Thyroid gland (tissue), 4 donors: ENCODE results near the gene PCBP4.

Source experiments
- CTCF ChIP-seq, 6 experiments: fragments of 200-600 bp in 3 of 6; fragments of 450-650 bp in 3 of 6; sonication (generic) in 3 of 6; IDR thresholded peaks; one replicate each; pipeline ENCODE4 v1.5.1; 2016 to 2019; ENCODE audit warnings: antibody characterized with exemption in 6 of 6, mild to moderate bottlenecking in 2 of 6, inconsistent platforms in 1 of 6, moderate library complexity in 1 of 6
- POLR2A ChIP-seq, 2 donors: fragments of 450-650 bp; IDR thresholded peaks; one replicate each; pipeline ENCODE4 v1.6.1; 2017; ENCODE audit warnings: antibody characterized with exemption in 2 of 2, mild to moderate bottlenecking in 2 of 2, moderate library complexity in 1 of 2

- TF ChIP-seq CTCF (IDR thresholded peaks at IDR 0.05): no peak
- no peak for TF ChIP-seq POLR2A (IDR thresholded peaks at IDR 0.05)
Observed at GRCh38 chr3:51960386-51960785, 6.9 kb downstream of the PCBP4 start.
